Activated CD8-positive, alpha-beta memory T cell treated with anti-CD3 and anti-CD28 coated beads for 24 hours (primary cell): ENCODE measurements around the gene C1QTNF4.
"Not testable (repeated sequence)": the region's sequence is repeated elsewhere in the genome, so short reads cannot be mapped to it uniquely, and the experiment has no call there.

Experiments used
- DNase-seq: peaks from one replicate; pipeline ENCODE4 v3.0.0-alpha.2; 2020

C1QTNF4 gene

DNA sequence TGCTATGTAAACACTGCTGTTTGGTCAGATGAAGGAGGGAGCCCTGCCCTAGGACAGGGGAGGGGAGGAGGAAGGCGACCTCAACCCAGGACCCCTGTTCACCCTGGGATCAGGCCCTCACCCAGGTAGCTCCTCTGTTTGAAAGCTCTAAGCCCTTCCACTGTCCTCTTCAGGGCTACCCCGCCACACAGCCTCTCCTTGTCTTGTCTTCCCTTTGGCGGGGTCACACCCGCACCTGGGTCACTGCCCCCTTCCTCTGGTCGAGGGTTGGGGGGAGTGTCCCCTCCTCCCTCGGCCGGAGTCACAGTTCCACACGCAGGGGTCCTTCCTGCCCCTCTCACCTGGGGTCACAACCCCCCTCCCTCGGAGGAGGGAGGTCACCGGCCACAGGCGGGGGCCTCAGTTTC is 29.3 kb downstream of the C1QTNF4 start:
- no peak for DNase-seq

DNA sequence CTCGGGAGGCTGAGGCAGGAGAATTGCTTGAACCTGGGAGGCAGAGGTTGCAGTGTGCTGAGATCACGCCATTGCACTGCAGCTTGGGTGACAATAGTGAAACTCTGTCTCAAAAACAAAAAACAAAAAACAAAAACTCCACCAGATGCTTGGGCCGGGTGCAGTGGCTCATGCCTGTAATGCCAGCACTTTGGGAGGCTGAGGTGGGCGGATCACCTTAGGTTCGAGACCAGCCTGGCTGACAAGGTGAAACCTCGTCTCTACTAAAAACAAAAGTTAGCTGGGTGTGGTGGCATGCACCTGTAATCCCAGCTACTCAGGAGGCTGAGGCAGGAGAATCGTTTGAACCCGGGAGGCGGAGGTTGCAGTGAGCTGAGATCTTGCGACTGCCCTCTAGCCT is 29.8 kb downstream of the C1QTNF4 start:
- DNase-seq: not testable (repeated sequence)

DNA sequence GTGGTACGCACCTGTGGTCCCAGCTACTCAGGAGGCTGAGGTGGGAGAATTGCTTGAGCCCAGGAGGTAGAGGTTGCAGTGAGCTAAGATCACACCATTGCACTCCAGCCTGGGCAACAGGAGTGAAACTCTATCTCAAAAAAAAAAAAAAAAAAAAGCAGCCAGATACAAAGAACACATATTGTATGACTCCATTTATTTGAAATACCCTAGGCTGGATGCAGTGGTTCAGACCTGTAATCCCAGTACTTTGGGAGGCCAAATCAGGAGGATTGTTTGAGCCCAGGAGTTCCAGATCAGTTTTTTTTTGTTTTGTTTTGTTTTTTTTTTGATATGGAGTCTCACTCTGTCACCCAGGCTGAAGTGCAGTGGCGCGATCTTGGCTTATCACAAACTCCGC is 31.8 kb downstream of the C1QTNF4 start:
- DNase-seq: not testable (repeated sequence)

DNA sequence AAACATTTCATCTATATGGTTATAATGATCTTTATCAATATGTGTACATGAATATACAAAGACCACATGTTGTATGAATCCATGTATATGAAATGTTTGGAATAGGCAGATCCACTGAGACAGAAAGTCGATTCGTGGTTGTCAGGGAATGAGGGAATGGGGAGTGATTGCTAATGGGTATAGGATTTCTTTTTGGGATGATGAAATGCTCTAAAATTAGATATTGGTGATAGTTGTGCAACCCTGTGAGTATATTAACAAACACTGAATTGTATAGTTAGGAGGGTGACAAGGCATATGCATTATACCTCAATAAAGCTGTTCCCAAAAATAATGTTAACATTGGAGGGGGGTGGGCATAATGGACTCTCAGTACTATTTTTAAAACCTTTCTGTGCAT is 33.8 kb downstream of the C1QTNF4 start:
- DNase-seq: no peak

DNA sequence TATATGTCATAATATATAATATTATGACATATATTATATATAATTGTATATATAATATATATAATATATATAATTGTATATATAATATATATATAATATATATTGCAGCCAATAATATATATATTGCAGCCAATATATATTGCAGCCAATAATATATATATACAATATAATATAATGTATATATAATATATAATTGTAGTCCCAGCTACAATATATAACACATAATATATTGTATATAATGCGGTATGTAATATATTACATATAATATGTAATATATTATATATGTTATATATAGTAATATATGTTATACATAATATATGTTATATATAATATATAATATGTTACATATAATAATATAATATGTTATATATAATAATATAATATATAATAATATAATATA is 35.5 kb downstream of the C1QTNF4 start:
- no peak for DNase-seq

DNA sequence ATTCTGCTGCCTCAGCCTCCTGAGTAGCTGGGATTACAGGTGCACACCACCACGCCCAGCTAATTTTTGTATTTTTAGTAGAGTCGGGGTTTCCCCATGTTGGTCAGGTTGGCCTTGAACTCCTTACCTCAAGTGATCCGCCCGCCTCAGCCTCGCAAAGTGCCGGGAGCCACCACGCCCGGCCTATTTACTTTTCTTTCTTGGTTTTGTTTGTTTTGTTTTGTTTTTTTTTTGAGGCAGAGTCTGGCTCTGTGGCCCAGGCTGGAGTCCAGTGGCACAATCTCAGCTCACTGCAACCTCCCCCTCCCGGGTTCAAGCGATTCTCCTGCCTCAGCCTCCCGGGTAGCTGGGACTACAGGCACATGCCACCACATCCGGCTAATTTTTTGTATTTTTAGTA is 37.2 kb downstream of the C1QTNF4 start:
- not testable (repeated sequence) for DNase-seq

DNA sequence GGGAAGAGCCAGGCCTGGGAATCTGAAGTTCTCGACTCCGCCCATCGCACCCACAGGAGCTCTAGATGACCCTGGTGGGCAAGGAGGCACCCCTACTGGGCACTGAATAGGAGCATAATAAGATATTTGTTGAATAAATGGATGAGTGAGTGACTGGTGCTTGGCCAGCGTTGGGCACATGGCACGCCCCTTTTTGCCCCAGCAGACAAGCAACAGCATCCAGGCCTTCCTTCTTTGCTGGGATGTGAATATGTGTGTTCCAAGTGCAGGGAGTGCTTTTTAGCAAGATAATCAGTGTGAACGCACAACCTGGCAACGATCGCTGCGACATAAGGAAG is 40.8 kb downstream of the C1QTNF4 start:
- DNase-seq: no peak

DNA sequence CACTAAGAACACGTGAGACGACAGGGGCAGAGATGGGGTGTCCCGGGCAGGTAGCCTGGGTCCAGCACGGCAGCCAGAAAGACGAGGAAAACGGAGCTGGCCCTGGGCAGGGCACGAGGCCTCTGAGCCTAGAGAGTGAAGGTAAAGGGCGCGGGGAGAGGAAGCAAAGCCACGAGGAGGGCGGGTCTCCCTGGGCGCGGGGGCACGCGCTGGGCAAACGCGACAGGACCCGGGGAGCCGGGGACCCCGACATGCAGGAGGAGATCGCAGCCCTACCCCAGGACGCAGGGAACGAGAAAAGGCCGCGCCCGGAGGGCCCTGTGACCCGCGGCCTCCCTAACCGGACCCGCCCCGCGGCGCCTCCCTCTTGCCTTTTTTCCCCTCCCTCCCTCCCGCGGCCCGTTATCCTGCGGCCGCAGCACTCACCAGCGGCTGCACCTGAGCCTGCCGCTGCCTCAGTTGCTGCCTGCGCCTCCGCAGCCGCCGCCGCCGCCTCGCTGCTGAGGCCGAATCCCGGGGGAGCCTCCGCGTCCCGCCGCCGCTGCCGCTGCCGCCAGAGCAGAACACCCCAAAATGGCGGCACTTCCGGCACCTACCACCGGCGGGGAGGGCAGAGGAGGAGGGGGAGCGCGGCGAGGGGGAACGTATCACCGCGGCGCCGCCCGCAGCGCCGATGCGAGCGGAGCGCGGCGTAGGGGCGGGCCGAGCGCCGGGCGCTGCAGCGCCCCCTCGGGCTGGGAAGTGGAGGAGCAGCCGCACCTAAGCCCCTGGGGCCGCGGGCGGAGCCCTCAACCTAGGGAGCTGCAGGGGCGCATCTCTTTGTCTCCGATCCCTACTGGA is 41.4 kb downstream of the C1QTNF4 start, which contains the start of gene CELF1:
CELF1 (minus strand) TSS at position 567 of the 840 bp plus-strand sequence. CDS start 53,609 bp downstream, outside the sequence.
- DNase-seq: peak; percentile 95

DNA sequence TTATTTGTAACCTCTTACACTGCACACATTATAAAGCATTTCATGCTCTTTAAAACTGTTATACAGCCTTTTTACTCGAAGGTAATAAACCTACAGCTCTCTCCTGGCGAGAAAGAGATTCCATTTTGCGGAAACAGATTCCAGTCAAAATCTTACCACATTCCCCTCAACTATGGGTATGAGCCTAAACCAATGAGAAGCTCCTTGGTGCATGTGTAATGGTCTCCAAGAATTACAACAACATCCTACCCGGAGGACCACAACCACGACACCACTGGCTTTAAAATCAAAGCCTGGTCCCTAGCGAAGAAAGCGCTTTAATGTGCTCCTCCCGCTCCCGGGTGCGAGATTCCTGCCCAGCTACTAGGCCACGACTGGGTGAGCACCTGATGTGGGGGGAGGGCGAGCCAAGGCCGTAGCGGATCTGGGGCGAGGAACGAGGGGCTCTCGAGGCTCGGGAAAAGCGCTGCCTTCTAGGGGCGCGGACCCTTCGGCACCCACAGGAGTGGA is 42.1 kb downstream of the C1QTNF4 start:
- DNase-seq: no peak

DNA sequence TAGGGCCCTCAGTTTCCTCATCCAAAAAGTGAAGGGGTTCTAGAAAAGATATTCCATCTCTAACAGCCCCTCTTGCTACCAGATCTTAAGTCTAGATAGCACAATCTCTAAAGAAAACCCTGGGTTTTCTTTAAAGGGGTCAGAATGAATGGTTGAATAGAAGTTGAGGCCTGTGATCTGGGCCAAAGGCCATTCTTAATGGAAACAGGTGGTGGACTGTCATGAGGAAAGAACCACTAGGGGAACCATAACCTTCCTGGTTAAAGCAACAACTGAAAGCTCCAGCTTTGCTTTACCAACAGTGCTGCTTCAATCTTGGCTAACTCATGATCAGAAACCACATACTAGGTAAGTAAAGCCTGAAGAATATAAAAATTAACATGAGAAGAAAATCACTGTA is 43.1 kb downstream of the C1QTNF4 start:
- DNase-seq: no peak

DNA sequence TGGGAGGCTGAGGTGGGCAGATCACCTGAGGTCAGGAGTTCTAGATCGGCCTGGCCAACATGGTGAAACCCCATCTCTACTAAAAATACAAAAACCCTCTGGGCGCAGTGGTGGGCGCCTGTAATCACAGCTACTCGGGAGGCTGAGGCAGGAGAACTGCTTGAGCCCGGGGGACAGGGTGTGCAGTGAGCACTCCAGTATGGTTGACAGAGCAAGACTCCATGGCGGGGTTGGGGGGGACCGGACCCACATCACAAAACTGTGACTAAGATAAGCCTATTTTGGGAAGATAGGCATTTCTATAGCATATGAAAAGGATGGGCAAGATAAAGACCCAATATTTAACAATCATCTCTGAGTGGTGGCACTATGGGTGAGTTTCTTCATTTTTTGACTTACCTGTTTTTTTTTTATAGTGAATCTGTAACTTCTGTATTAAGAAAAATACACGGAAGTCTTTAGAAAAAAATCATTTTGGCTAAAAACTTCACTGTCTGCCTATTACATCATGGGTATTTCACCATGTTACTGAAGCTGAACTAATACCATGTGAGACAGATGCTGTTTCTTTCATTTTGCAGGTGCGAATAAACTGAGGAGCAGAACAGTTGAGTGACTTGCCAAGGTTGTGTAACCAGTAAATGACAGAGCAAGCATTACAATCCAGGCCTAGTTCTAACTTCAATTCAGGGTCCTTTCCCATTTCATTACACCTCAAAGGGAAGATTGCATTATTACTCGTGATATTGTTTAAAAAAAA is 43.7 kb downstream of the C1QTNF4 start:
- no peak for DNase-seq

DNA sequence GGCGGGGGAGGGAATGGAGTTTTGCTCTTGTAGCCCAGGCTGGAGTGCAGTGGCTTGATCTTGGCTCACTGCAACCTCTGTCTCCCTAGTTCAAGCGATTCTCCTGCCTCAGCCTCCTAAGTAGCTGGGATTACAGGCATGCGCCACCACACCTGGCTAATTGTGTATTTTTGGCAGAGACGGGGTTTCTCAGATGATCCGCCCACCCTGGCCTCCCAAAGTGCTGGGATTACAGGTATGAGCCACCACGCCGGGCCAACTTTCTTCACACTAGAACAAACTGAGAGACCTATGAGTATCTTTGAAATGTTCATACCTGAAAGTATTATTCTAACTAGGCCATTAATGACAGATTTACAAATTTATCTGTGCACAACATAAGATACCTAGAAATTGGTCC is 47.9 kb downstream of the C1QTNF4 start:
- DNase-seq: peak; percentile 51

DNA sequence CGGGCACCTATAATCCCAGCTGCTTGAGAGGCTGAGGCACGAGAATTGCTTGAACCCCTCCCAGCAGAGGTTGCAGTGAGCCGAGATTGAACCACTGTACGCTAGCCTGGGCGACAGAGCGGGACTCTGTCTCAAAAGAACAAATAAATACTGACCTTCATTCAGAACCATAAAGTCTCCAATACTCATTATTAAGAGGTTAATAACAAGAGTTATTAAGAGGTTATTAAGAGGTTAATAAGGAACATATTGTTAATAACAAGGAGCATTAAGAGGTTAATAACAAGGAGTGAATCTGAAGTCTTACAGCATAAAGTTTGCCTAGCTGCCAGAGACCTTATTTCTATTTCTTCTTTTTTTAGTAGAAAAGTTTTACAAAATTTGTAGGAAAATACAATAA is 48.9 kb downstream of the C1QTNF4 start:
- no peak for DNase-seq

DNA sequence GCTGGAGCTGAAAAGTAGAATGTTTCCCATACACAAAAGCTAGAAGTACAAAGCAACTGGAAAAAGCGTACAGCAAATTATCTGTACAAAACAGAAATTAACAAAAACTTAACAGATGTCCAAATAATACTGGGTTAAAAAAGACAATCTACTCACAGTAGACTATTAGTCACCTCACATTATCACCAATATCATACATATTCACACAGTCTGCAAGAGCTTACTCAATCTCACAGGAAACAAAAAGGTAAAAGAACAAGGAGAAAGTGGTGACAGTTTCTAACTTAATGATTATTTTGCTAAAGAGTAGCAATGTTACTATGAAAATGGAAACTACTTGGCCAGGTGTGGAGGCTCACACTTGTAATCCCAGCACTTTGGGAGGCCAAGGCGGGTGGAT is 53.1 kb downstream of the C1QTNF4 start:
- no peak for DNase-seq

DNA sequence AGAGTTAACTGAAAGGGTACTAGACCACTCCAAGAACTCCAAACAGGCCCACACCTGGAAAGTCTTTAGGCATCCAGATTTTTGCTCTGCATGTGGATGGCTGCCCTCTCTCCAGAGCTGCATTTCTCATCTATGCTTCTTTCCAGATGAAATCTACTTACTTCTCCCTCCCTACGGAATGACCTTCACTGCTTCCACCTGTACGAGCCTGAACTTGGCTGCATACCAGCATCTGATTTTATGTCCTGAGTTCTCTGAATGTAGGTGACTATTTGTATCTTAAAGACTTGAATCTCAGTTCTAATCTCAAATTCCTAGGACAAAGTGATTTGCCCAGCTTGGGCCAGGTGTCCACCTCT is 54.6 kb downstream of the C1QTNF4 start:
- DNase-seq: peak; percentile 41
